Amniotic stem cell (primary cell): Measurements from ENCODE around the gene IFI6.

ENCODE experiments used
- DNase-seq: peaks from one replicate; lab custom pipeline; 2025; lab: John Stamatoyannopoulos, UW

The IFI6 gene

GRCh38 chr1:27672750-27673112 lies 739 bp upstream of the IFI6 start:
- no peak for DNase-seq

DNA sequence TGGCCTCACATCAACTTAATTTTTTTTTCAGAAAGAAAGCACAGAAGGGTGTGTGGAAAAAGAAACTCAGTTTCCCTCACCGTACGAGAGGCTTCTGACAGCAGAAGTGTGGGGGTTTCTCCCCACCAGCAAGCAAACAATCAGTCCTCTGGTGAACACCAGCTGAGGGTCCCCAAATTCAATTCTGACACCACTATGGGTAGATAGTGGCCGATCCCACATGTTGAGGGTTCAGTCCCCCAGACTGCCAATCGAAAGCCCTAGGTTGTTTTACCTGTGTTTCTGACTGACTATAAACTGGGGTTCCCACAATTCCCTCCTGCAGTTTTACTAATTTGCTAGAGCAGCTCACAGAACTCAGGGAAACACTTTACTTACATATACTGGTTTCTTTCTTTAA lies 2.1 kb downstream of the IFI6 start:
- DNase-seq = no peak

DNA sequence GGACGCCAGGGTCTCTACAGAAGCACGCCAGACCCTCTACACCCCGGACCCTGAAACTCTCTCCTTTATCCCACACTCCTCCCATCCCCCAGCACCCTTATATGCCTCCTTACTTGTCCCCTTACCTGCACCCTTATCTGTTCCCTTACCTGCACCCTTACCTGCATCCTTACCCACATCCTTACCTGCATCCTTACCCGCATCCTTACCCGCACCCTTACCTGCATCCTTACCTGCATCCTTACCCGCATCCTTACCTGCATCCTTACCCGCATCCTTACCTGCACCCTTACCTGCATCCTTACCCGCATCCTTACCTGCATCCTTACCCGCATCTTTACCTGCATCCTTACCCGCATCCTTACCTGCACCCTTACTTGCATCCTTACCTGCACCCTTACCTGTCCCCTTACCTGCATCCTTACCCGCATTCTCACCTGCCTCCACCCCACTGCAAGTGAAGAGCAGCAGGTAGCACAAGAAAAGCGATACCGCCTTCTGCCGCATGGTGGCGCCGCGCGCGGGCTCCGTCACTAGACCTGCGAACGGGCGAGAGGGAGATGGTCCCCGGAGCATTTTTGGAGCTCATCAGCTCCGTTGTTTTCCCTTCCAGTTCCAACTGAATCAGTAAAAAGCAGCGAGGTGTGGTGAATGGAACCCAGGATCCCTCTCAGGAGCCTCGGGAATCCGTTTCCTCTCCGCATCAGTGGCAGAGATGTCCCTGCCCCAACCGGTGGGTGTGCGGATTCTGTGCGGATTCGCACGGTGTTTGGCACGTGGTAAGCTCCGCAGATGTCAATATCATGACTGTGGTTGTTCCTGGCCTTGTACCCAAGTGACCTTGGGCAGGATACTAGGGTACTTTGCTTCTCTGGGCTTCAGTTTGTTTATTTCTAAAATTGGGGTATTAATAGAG lies 2.9 kb downstream of the IFI6 start:
- no peak for DNase-seq

DNA sequence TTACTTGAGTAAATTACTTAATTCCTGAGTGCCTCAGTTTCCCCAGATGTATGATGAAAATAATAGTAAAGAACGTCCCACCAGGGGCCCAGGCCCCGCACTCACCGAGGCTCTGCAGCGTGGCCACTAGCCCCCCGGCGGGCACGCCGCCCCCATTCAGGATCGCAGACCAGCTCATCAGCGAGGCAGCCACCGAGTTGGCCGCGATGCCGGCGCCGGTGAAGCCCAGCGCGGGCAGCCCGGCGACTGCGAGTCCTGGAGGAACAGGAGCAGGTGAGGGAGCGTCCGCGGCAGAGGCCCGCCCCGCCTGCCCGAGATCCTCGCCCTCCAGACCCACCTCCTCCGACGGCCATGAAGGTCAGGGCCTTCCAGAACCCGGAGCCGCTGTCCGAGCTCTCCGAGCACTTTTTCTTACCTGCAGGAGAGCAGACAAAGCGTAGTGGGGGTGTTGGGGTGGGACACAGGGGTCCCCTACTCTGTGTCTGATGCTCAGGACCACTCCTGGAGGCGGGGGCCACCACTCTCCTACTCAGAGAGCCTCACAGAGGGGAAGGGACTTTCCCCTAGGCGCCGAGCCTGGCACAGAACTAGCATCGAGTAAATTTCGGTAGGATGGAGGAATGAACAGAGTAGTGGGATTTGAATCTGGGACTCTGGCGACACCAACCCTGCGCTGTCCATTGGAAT lies 3.7 kb downstream of the IFI6 start:
- DNase-seq = no peak

DNA sequence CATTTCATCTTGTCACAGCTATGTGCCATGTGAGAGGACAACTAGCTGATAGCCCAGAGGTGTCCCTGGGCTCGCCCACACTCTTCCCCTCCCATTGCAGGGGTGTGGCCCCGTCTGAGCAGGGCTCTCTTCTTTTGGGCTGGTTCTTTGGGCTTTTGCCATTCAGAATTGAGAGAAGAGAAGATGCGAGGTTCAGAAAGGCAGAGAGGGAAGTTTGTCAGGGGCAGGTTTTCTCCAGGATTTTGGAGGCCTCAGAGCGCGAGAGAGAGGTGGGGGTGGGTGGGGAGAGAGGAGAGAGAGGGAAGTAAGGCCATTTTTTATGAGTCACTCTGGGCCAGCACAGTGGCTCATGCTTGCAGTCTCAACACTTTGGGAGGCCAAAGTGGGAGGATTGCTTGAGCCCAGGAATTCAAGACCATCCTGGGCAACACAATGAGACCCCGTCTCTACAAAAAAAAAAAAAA lies 5.2 kb downstream of the IFI6 start:
- DNase-seq = no peak

- no peak for DNase-seq
Observed at GRCh38 chr1:27666294-27666693, 5.7 kb downstream of the IFI6 start.

- DNase-seq = no peak
Observed at GRCh38 chr1:27665016-27665651, 6.9 kb downstream of the IFI6 start.

DNA sequence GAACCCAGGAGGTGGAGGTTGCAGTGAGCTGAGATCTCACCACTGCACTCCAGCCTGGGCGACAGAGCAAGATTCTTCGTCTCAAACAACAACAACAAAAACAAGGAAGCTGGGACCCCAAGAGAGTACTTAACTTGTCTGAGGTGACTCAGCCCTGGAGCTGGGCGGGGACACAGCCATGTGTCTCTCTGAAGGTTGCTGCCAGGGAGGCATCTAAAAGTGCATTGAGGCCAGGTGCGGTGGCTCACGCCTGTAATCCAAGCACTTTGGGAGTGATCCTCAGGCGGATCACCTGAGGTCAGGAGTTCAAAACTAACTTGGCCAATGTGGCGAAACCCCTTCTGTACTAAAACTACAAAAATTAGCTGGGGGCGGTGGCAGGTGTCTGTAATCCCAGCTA lies 7.7 kb downstream of the IFI6 start:
- no peak for DNase-seq

GRCh38 chr1:27662707-27663393 lies 9.1 kb downstream of the IFI6 start:
- no peak for DNase-seq

DNA sequence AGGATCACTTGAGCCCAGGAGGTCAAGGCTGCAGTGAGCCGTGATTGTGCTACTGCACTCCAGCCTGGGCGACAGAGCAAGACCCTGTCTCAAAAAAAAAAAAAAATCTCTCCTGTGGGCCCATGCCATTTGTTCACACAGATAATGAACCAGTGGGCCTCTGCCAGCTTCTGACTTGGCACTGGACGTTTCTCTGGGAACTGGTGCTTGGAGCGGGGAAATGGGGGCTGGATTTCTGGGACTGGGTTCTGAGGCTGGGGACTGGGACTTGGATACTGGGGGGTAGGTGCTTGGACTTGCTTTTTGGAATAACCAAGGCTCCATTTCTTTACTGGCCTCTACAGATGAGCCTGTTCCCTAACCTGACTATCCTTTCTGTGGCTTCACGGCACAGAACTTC lies 9.7 kb downstream of the IFI6 start:
- DNase-seq = no peak

- DNase-seq = no peak
Observed at GRCh38 chr1:27661412-27662075, 10.4 kb downstream of the IFI6 start.

DNA sequence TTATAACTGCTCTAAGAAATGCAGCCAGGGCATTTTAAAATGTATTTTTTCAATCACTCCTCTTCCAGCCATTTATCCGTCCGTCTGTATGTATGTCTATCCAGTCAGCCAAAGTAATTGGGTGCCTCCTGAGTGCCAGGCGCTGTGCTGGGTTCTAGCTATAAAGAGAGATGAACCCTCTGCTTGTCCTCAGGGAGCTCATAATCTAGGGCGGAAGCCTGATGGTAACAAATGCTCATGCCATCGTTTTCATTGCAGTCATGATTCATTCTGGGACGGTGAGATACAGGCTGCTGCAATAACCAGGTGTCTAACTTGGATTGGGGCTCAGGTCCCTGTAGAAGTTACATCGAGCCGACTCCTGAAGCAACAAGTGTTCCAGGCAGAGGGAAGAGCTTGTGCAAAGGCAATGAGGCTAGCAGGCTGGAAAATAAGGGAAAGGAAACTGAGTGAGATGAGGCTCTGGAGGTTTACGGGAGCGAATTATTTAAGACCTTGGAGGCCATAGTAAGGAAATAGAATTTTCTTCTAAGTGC lies 11.6 kb downstream of the IFI6 start:
- DNase-seq = no peak

DNA sequence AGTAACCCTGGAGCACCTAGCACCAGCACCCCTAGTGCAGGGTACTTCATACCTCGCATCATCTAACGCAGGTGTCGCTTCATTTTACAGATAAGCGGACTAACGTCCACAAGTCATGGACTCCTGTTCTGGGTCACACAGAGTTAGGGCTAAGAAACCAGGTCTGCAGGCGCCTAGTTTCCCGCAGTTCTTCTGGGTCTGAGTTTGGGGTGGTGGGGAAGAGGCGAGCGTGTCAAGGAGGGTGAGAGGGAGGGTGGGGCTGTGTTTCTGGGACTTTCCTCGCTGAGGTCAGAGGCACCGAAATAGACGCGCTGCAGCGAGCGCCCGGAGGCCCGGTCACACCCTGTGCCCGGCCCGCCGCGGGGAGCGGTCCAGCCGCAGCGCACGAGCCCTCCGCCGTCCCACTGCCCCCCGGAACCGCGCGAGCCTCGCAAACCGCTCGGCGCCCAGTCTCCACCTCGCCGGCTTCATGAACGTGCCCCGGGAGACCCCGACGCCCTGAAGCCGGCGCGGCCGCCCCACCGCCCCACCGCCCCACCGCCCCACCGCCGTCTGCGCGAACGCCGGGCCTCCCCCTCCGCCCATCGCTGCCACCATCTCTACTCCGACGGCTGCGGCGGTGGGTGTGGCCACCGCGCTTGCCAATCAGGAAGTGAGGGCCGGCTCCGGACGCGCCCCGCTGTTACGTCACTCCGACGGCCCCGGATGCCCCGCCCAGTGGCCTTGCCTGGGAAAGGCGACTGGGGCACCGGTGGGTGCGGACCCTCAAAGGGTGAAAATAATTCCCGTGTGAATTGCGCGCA lies 12.3 kb downstream of the IFI6 start:
- peak; percentile 33 for DNase-seq

GRCh38 chr1:27658951-27659496 lies 13.0 kb downstream of the IFI6 start:
- DNase-seq = no peak

GRCh38 chr1:27656157-27656893 lies 15.7 kb downstream of the IFI6 start:
- DNase-seq = no peak

GRCh38 chr1:27655151-27655937 lies 16.6 kb downstream of the IFI6 start:
- no peak for DNase-seq

GRCh38 chr1:27652111-27652864 lies 19.7 kb downstream of the IFI6 start:
- DNase-seq = no peak
